ENCODE measurements around the gene PLCB1.
"Not testable (repeated sequence)": the region's sequence is repeated elsewhere in the genome, so short reads cannot be mapped to it uniquely, and the experiment has no call there.

The PLCB1 gene

GRCh38 chr20:8130840-8131526 lies 1.1 kb upstream of the PLCB1 start:
- no peak for DNase-seq

GRCh38 chr20:8132484-8133309 lies 631 bp downstream of the PLCB1 start:
- peak; percentile 39 for DNase-seq

- DNase-seq, result no peak
Measured at GRCh38 chr20:8133310-8133768, 1.3 kb downstream of the PLCB1 start.

GRCh38 chr20:8133851-8134451 lies 1.9 kb downstream of the PLCB1 start:
- DNase-seq, result no peak

GRCh38 chr20:8139899-8140298 lies 7.8 kb downstream of the PLCB1 start:
- DNase-seq, result no peak

DNA sequence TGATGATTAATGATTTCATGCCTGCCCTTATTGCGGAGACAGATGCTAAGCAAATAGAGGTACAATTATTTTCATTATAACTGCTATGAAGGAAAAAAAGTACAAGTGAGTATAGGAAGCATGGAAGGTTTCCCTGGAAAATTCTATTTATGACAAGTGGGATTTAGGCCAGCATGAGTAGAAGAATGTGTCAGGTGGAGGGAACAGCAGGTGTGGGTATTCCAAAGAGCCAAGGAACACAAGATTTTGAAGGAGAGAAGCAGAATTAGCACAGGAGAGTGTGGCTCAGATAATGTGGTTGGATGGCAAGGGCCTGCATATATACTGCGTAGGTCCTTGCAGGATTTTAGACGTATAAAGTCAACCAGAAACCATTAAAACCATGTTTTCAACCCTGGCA lies 11.4 kb downstream of the PLCB1 start:
- DNase-seq, result no peak

GRCh38 chr20:8144282-8145245 lies 12.5 kb downstream of the PLCB1 start:
- peak; percentile 12 for DNase-seq

- DNase-seq, result no peak
Measured at GRCh38 chr20:8145246-8146168, 13.4 kb downstream of the PLCB1 start.

DNA sequence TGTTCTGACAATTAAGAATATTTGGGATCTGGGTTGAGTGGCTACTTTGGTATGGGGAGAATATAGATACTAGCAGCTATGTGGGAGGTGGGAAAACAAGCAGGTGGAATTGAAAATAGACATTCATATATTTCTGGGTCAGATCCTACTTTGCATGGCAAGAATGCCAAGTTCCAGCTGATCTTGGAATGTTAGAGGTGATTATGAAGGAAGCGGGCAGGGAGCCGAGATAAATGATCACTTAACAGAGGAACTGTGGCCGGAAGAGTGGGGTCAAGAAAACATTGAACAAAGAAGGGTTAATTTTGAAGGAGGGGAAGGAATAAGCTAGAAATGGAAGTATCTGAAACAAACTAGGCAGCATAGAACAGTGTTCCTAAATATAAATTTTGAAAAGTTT lies 15.4 kb downstream of the PLCB1 start:
- no peak for DNase-seq

DNA sequence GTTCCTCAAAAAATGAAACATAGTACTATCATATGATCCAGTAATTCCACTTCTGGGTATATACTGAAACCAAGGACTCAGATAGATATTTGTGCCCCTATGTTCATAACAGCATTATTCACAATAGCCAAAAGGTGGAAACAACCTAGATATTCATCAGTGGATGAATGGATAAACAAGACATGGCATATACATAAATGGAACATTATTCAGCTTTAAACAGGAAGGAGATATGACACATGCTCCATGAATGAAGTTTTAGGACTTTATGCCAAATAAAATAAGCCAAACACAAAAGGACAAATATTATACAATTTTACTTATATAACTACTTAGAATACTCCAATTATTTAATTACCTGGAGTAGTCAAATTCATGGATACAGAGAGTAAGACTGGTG lies 16.4 kb downstream of the PLCB1 start:
- DNase-seq, result no peak

GRCh38 chr20:8150591-8150990 lies 18.5 kb downstream of the PLCB1 start:
- no peak for DNase-seq

GRCh38 chr20:8151372-8151771 lies 19.3 kb downstream of the PLCB1 start:
- peak; percentile 9 for DNase-seq

DNA sequence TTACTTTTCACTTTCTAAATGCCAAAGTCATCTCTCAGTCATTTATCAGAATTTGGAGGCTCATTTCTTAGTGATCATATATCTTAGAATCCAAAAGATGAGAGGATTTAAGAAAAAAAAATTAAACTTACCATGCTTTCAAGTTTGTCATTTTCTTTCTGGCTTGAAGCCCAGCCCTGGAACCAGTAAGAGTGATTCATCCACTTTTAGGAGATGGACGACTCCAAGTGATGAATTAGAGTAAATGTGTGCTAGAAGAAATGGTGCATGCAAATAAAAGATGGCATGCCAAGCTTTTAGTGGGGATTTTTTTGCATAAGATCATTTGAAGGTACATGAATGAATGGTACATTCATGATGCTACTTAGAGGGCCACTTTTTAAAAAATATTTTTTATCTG lies 20.1 kb downstream of the PLCB1 start:
- DNase-seq, result peak; percentile 5

GRCh38 chr20:8152847-8153246 lies 20.8 kb downstream of the PLCB1 start:
- no peak for DNase-seq

DNA sequence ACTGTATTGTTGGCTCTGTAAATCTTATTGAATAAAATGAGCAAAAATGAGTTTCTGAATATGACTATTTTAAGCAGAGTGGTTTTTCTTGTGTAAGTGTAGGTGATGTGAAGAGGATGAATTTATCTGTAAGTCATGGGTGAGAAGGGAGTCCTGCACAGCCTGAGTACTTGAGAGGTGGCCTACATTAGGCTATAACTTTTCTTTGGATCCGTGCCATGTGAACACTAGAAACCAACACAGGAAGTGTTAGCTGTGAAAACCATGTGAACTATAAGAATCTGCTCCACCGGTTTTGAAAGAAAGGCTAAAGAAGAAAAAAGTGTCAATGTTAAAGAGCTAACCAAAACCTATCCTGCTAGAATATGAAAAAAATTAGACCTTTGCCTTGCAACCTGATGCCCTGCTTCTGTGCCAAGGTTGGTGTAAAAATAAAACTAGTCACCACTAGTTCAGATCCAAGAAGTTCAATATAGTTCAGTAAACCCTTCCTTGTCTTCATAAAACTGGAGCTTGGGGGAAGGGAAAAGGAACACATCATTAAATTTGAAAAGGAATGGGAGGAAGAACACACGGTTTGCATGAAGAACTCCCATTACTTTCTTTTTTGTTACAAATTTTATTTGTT lies 21.3 kb downstream of the PLCB1 start:
- DNase-seq, result peak; percentile 5

DNA sequence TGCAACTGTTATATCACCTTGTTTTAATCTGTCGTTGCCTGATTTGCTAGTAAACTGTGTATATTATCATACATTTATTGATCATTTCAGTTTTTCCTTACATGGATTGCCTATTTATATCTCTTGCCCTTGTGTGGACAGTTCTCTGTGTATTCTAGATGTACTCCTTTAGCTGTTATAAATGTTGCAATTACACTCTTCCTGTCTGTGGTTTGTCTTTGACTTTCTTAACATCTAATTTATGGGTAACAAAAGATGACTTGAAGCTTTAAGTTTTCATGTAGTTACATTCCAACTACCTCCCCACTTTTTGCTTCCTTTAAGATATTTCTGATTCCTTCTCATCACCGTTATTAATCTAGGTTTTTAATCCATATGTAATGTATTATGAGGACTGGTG lies 22.6 kb downstream of the PLCB1 start:
- DNase-seq, result no peak

DNA sequence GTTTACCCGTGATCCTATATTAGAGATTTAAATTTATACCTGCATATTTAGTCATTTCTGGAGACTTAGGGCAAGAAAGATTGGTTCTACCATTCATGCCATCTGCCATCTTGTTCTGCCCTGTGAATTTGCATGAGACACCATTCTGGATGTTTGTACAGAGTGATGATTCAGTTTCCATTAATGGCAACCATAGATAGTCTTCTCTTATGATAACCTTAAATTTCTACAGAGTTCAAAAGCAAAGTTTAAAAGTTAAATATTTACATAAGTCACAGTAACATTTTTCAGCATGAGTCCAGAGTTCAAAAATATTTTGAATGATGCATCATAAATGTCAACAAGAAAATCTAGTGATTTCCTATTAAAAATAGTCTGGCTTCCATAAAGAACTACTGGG lies 23.2 kb downstream of the PLCB1 start:
- no peak for DNase-seq

DNA sequence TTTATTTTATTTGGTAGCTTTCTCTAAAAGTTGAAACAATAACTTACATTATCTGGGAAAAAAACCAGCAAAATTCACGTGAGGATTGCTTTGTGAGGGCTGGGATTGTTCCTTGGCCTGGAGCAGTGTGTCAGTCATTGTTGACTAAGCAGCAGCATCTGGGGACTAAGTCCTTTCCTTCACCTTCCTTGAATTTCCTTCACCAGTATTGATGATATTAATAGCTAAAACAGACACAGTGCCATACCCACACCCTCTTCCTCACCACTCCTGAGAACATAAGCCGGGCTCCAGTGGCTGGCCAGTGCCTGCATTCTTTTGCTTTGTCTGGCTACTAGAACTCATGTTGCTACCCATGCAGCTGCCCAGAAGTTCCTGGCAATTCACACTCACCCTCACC lies 23.7 kb downstream of the PLCB1 start:
- DNase-seq, result no peak

- peak; percentile 7 for DNase-seq
Measured at GRCh38 chr20:8156235-8157079, 24.4 kb downstream of the PLCB1 start.

GRCh38 chr20:8159217-8159616 lies 27.2 kb downstream of the PLCB1 start:
- not testable (repeated sequence) for DNase-seq

Data from CD4-positive, alpha-beta T cell treated with Interleukin-17A for 4 hours (primary cell).